HG02870 (cell line): ENCODE data around the gene HMCN1.
"Not testable (repeated sequence)": the region's sequence is repeated elsewhere in the genome, so short reads cannot be mapped to it uniquely, and the experiment has no call there.

Experiments
- ATAC-seq: cut with Tn5 transposase; IDR thresholded peaks from one replicate; pipeline ENCODE4 v1.9.1; 2021; ENCODE audit warnings: mild to moderate bottlenecking, moderate library complexity; ENCODE audit not compliant: unreplicated experiment

Gene HMCN1

GRCh38 chr1:185846672-185847444, 112.7 kb downstream of the HMCN1 start:
- ATAC-seq = no peak

- no peak for ATAC-seq
These were observed 114.8 kb downstream of the HMCN1 start for GRCh38 chr1:185849014-185849413.

- ATAC-seq = no peak
These were observed 116.2 kb downstream of the HMCN1 start for GRCh38 chr1:185850366-185850765.

GRCh38 chr1:185853739-185854138, 119.5 kb downstream of the HMCN1 start:
- ATAC-seq = no peak

- ATAC-seq = no peak
These were observed 122.3 kb downstream of the HMCN1 start for GRCh38 chr1:185856482-185856881.

GRCh38 chr1:185857442-185857841, 123.3 kb downstream of the HMCN1 start:
- ATAC-seq = no peak

- ATAC-seq = no peak
These were observed 126.1 kb downstream of the HMCN1 start for GRCh38 chr1:185860311-185860710.

GRCh38 chr1:185860859-185861258, 126.7 kb downstream of the HMCN1 start:
- ATAC-seq = no peak

- ATAC-seq = no peak
These were observed 127.4 kb downstream of the HMCN1 start for GRCh38 chr1:185861630-185862029.

GRCh38 chr1:185862235-185862634, 128.0 kb downstream of the HMCN1 start:
- ATAC-seq = no peak

- ATAC-seq = no peak
These were observed 130.1 kb downstream of the HMCN1 start for GRCh38 chr1:185864331-185864730.

- ATAC-seq = no peak
These were observed 130.8 kb downstream of the HMCN1 start for GRCh38 chr1:185864889-185865517.

GRCh38 chr1:185869590-185869989, 135.4 kb downstream of the HMCN1 start:
- ATAC-seq = no peak

- ATAC-seq = no peak
These were observed 137.5 kb downstream of the HMCN1 start for GRCh38 chr1:185871627-185872150.

GRCh38 chr1:185874246-185874645, 140.1 kb downstream of the HMCN1 start:
- ATAC-seq = no peak

- ATAC-seq = no peak
These were observed 146.1 kb downstream of the HMCN1 start for GRCh38 chr1:185880330-185880729.

- ATAC-seq = no peak
These were observed 146.7 kb downstream of the HMCN1 start for GRCh38 chr1:185880779-185881333.

- no peak for ATAC-seq
These were observed 151.9 kb downstream of the HMCN1 start for GRCh38 chr1:185886046-185886445.

GRCh38 chr1:185886671-185887070, 152.5 kb downstream of the HMCN1 start:
- no peak for ATAC-seq

- ATAC-seq = not testable (repeated sequence)
These were observed 158.7 kb downstream of the HMCN1 start for GRCh38 chr1:185892831-185893403.

- no peak for ATAC-seq
These were observed 160.6 kb downstream of the HMCN1 start for GRCh38 chr1:185894791-185895190.
